ENCODE measurements around the gene ITPR2. TPM values are rescaled to one million over a fixed set of nuclear protein-coding genes. Genes with fewer than 3 reads are reported as not detected.

Gene ITPR2
- total RNA-seq, 2 donors from 2014 or later: 44.3 to 55.5 TPM

DNA sequence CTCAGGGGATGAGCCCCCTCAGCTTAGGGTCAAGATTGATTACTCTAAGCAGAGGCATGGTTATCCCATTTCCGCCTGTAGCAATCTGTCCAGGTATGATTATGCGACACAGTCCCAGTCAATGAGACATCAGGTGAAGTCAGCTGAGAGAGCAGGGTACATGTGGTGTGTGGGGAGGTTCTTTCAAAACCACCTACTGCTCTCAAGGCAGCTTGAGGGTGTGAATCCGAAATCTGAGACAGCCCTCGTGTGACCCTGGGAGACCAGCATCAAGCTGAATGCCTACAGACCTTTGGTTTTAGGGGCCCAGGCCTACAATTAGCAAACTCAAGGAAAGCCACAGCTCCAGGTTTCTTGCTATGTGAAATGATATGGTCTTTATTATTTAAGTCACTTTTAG lies 275.7 kb downstream of the ITPR2 start:
- Mint-ChIP-seq H3K9me3 (no peaks in the 10 kb centered on the region), H3K4me1 (ENCODE audit: low read depth) (no peaks in the 10 kb centered on the region), H3K4me3 (no peak overlapping the region), H3K27me3 (ENCODE audit: low read depth) (no peaks in the 10 kb centered on the region), H3K27ac (no peak overlapping the region), H3K36me3 (ENCODE audit: insufficient read depth in 2 of 2) (peaks cover 2 to 3% of the 10 kb centered on the region in 2 donors)
- DNase-seq (no peak), ATAC-seq (replicated peaks in 1 of 2) (no peak)

DNA sequence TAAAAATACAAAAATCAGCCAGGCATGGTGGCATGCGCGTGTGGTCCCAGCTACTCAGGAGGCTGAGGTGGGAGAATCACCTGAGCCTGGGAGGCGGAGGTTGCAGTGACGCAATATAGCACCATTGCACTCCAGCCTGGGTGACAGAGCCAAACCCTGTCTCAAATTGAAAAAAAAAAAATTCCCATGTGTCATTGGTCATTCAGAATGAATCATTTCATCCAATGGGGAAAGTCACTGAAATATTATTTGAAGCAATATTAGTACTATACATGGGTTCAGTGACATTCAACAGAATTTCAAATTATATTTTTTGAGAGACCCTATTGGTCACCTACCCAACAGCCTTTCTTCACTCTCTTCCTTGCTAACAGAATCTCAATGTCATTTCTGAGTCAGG lies 276.1 kb downstream of the ITPR2 start:
- DNase-seq (no peak), ATAC-seq (replicated peaks in 1 of 2) (no peak)
- no peaks in the 10 kb centered on the region for H3K4me1 Mint-ChIP-seq (ENCODE audit: low read depth)
- peaks cover 2 to 3% of the 10 kb centered on the region in 2 donors for H3K36me3 Mint-ChIP-seq (ENCODE audit: insufficient read depth in 2 of 2)
- no peak overlapping the region for H3K4me3 Mint-ChIP-seq
- no peaks in the 10 kb centered on the region for H3K27me3 Mint-ChIP-seq (ENCODE audit: low read depth)
- no peak overlapping the region for H3K27ac Mint-ChIP-seq
- H3K9me3 Mint-ChIP-seq: no peaks in the 10 kb centered on the region

DNA sequence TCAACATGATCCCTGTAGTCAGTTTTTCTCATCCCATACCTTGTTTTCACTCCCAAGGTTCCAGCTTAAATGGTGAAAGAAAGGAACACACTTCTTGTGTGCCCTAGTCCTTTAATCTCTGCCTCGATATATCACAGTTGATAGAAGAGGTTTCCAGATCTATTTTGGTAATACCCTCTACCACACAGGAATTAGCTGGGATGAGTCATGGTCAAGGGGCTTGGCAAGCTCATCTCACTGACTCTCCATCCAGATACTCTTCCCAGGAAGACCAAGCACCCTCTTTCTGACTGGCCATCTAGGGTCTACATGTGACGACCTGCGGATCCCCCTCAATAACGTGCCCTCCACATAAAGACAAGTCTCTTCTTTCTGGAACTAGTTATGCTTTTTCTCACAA lies 277.9 kb downstream of the ITPR2 start:
- ATAC-seq (replicated peaks in 1 of 2) (no peak), DNase-seq (no peak)
- no peak overlapping the region for H3K4me3 Mint-ChIP-seq
- no peaks in the 10 kb centered on the region for H3K9me3 Mint-ChIP-seq
- peaks cover 3 to 4% of the 10 kb centered on the region in 2 donors for H3K36me3 Mint-ChIP-seq (ENCODE audit: insufficient read depth in 2 of 2)
- H3K4me1 Mint-ChIP-seq (ENCODE audit: low read depth): no peaks in the 10 kb centered on the region
- no peak overlapping the region for H3K27ac Mint-ChIP-seq
- H3K27me3 Mint-ChIP-seq (ENCODE audit: low read depth): no peaks in the 10 kb centered on the region

DNA sequence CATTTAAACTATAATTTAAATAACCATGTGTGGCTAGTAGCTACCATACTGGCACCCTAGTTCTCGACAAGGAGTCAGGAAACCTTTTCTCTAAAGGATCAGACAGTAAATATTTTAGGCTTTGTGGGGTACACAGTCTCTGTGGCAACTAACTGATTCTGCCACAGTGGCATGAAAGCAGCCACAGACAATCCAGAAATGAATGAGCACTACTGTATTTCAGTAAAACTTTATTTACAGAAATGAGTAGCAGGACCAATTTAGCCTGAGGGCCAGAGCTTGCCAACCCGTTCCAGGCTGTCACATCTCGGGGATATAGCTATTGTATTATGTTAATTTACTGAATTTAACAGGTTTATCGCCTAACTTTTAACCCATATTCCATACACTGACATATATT lies 278.7 kb downstream of the ITPR2 start:
- peak in 1 of 2 donors; percentile 9 for DNase-seq
- Mint-ChIP-seq H3K4me3 (no peak overlapping the region), H3K36me3 (ENCODE audit: insufficient read depth in 2 of 2) (peaks cover 3 to 4% of the 10 kb centered on the region in 2 donors), H3K27me3 (ENCODE audit: low read depth) (no peaks in the 10 kb centered on the region), H3K27ac (no peak overlapping the region), H3K9me3 (no peaks in the 10 kb centered on the region), H3K4me1 (ENCODE audit: low read depth) (no peaks in the 10 kb centered on the region)
- peak; percentile 51 to 65 for ATAC-seq (replicated peaks in 1 of 2)

DNA sequence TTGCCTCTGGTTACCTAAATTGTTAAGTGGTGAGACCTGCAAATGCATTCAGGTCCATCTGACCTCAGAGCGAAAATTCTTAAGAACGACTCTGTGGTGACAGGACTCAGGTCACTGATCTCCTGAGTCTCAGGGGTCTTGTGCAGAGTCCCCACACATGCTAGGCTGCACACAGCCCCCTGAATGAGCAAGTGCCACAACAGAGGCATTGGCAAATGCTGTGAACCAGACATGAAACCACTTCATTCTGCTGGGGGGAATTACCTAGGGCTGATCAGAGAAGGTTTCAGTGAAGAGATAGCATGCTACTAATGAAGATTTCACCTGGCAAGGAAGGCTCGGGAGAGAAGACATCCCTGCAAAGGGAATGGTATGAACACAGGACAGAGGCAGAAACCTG lies 281.6 kb downstream of the ITPR2 start:
- Mint-ChIP-seq H3K4me1 (ENCODE audit: low read depth) (no peaks in the 10 kb centered on the region), H3K4me3 (no peak overlapping the region), H3K27me3 (ENCODE audit: low read depth) (no peaks in the 10 kb centered on the region), H3K9me3 (peaks cover 0 to 3% of the 10 kb centered on the region in 2 donors), H3K36me3 (ENCODE audit: insufficient read depth in 2 of 2) (peaks cover 7 to 10% of the 10 kb centered on the region in 2 donors), H3K27ac (no peak overlapping the region)
- DNase-seq (no peak), ATAC-seq (replicated peaks in 1 of 2) (no peak)

DNA sequence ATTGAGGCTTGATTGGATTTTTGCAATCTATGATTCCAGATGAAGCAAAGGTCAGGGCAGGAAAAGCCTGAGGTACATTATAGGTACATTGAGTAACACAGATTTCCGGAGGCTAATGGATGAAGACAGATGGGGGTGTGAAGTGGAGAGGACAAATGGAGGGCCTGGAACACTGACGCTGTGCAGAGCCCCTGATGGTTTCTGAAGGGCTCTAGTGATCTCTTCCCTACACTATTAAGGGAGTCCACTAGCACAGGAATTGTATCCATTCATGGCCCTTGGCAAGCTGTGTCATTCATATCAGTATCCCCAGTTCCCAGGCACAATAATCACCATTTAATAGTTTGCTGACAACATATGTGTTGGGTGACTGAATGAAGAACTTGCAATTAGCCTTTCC lies 284.8 kb downstream of the ITPR2 start:
- no peak for ATAC-seq (replicated peaks in 1 of 2)
- Mint-ChIP-seq H3K4me3 (no peak overlapping the region), H3K9me3 (peaks cover 0 to 5% of the 10 kb centered on the region in 2 donors), H3K36me3 (ENCODE audit: insufficient read depth in 2 of 2) (peaks cover 6 to 12% of the 10 kb centered on the region in 2 donors), H3K4me1 (ENCODE audit: low read depth) (no peaks in the 10 kb centered on the region), H3K27ac (no peak overlapping the region), H3K27me3 (ENCODE audit: low read depth) (no peaks in the 10 kb centered on the region)
- DNase-seq: no peak

DNA sequence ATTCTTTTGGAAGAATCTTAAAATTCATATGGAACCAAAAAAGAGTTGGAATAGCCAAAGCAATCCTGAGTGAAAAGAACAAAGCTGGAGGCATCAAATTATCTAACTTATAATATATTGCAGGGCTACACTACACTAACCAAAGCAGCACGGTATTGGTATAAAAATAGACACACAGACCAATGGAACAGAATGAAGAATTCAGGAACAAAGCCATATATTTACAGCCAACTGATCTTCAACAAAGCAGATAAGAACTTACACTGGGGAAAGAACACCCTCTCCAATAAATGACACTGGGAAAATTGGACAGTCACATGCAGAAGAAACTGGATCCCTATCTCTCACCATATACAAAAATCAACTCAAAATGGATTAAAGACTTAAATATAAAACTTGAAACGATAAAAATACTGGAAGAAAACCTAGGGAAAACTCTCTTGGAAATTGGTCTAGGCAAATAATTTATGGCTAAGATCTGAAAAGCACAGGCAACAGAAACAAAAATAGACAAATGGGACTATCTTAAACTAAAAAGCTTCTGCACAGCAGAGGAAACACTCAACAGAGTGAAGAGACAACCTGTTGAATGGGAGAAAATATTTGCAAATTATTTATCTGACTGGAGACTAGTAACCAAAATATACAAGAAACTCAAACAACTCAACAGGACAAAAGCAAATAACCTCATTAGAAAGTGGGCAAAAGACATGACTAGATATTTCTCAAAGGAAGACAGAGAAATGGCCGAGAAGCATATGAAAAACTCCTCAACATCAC lies 286.3 kb downstream of the ITPR2 start:
- Mint-ChIP-seq H3K4me3 (no peak overlapping the region), H3K9me3 (peaks cover 0 to 5% of the 10 kb centered on the region in 2 donors), H3K36me3 (ENCODE audit: insufficient read depth in 2 of 2) (peaks cover 6 to 12% of the 10 kb centered on the region in 2 donors), H3K4me1 (ENCODE audit: low read depth) (no peaks in the 10 kb centered on the region), H3K27me3 (ENCODE audit: low read depth) (no peaks in the 10 kb centered on the region), H3K27ac (no peak overlapping the region)
- no peak for DNase-seq
- ATAC-seq (replicated peaks in 1 of 2): no peak

DNA sequence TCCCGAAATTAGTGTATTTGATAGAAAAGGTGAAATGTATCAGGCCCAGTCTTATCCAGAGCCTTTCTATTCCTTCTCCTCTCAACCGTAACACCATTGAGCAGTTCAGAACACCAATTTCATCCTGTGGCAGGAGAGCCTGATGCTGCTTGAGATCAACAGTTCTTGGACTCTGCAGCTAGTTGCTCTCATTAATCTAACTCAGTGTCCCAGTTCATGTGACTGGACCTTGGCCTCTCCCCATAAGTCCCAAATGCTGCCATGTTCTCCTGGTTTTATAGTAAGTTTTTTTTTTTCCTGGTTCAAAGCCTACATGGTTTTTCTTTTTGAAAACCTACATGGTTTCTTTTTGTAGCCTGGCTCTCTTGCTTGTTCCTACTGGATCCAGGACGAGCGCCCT lies 293.9 kb downstream of the ITPR2 start:
- H3K4me1 Mint-ChIP-seq (ENCODE audit: low read depth): no peaks in the 10 kb centered on the region
- H3K9me3 Mint-ChIP-seq: no peaks in the 10 kb centered on the region
- no peaks in the 10 kb centered on the region for H3K27me3 Mint-ChIP-seq (ENCODE audit: low read depth)
- peaks cover 0 to 6% of the 10 kb centered on the region in 2 donors for H3K36me3 Mint-ChIP-seq (ENCODE audit: insufficient read depth in 2 of 2)
- ATAC-seq (replicated peaks in 1 of 2) (no peak), DNase-seq (no peak)
- H3K27ac Mint-ChIP-seq: peak overlapping the region; percentile 0
- no peak overlapping the region for H3K4me3 Mint-ChIP-seq

DNA sequence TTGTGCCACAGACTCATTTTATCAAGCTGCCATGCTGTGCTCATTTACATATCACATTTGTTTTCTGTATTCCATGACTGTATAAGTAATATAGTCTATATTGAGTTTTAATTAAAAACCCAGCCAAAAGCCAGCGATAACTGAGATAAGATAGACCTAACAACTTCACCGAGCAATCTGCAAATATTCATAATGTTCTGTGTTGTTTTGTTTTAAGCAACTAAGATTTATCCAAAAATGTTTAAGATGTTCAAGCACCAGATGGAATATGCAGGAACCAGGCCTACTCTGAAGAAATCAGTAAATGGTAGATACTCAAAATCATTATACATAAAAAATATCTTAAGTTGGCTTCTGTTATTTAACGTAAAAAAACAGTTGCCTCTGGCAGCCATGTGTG lies 295.3 kb downstream of the ITPR2 start:
- no peaks in the 10 kb centered on the region for H3K4me1 Mint-ChIP-seq (ENCODE audit: low read depth)
- ATAC-seq (replicated peaks in 1 of 2) (no peak), DNase-seq (no peak)
- no peak overlapping the region for H3K4me3 Mint-ChIP-seq
- H3K27me3 Mint-ChIP-seq (ENCODE audit: low read depth): no peaks in the 10 kb centered on the region
- no peak overlapping the region for H3K27ac Mint-ChIP-seq
- H3K36me3 Mint-ChIP-seq (ENCODE audit: insufficient read depth in 2 of 2): peaks cover 0 to 9% of the 10 kb centered on the region in 2 donors
- no peaks in the 10 kb centered on the region for H3K9me3 Mint-ChIP-seq

DNA sequence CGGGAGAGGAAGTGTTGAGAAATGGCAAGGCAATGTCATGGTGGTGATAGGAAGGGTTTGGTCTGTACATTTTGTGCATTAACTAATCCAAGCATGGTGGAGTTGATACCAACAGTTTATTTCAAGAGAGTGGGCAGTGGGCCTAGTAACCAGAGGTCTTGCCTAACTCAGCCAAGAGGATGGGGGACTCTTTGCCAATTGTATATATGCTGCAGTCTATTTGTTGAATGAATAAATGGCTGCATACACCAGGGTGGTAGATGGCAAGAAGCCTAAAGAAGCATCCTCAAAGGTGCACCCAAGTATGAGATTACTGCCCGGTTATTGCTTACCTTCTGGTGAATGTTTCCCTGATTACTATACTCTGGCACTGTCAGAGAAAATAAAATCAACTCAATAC lies 295.9 kb downstream of the ITPR2 start:
- Mint-ChIP-seq H3K27ac (no peak overlapping the region), H3K4me3 (no peak overlapping the region), H3K9me3 (no peaks in the 10 kb centered on the region), H3K27me3 (ENCODE audit: low read depth) (no peaks in the 10 kb centered on the region), H3K4me1 (ENCODE audit: low read depth) (no peaks in the 10 kb centered on the region), H3K36me3 (ENCODE audit: insufficient read depth in 2 of 2) (peaks cover 0 to 9% of the 10 kb centered on the region in 2 donors)
- no peak for DNase-seq
- no peak for ATAC-seq (replicated peaks in 1 of 2)

DNA sequence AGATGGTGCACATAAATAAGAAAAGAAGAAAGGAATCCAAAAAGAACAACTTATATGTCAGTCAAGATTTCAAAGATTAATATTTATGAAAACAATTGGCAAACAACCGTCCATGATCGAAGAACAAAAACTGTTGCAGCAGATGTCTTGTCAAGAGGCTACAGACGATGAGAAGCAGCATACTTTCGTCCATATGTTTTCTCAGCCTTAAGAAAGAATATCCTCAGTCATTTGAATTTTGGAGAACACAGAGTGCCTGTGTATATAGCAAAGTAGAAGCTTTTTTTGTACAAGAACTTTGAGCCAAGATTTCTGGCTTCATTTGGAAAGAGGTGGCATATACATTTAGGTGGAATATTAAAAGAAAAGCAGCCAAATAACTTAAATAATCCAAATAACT lies 297.2 kb downstream of the ITPR2 start:
- DNase-seq: no peak
- ATAC-seq (replicated peaks in 1 of 2): no peak
- Mint-ChIP-seq H3K36me3 (ENCODE audit: insufficient read depth in 2 of 2) (peaks cover 0 to 9% of the 10 kb centered on the region in 2 donors), H3K9me3 (no peaks in the 10 kb centered on the region), H3K27me3 (ENCODE audit: low read depth) (no peaks in the 10 kb centered on the region), H3K4me3 (no peak overlapping the region), H3K4me1 (ENCODE audit: low read depth) (no peaks in the 10 kb centered on the region), H3K27ac (no peak overlapping the region)

DNA sequence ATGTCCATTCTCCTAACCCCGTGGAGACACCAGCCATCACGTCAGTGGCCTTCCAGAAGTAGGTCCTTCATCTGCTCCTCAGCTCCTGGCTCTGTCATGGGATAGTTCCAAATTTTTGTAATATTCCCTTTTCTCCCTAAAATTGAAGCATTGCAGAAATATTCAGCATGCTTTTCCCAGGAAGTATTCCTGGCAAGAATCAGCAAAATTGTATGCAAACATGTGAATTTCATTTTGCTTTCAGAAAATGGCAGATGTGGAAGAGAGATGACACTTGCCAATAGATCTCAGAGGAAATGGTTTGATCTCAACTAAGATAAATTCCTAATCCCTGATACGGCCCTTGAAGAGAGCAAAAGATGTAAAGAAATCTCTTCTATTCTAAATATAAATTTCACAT lies 298.9 kb downstream of the ITPR2 start:
- Mint-ChIP-seq H3K4me1 (ENCODE audit: low read depth) (no peaks in the 10 kb centered on the region), H3K36me3 (ENCODE audit: insufficient read depth in 2 of 2) (peaks cover 4 to 12% of the 10 kb centered on the region in 2 donors), H3K4me3 (no peak overlapping the region), H3K27me3 (ENCODE audit: low read depth) (no peaks in the 10 kb centered on the region), H3K9me3 (peaks cover 0 to 1% of the 10 kb centered on the region in 2 donors), H3K27ac (no peak overlapping the region)
- no peak for DNase-seq
- no peak for ATAC-seq (replicated peaks in 1 of 2)

DNA sequence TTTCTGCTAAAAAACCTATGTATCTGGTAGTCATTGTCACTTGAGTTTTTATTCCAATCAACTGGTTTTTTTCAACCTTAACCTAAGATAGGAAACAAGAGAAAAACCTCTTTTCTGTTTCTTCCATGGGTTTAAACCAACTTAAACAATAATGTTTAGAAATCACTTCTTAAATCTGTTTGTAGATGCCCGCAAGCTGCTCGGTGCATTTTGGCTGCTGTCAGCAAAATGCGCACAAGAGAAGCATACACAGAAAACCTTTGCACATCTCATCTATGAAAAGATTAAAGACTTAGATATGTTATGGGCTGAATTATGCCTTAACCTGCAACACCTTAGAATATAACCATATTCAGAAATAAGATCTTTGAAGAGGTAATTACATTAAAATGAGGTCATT lies 299.8 kb downstream of the ITPR2 start:
- ATAC-seq (replicated peaks in 1 of 2): no peak
- Mint-ChIP-seq H3K27me3 (ENCODE audit: low read depth) (no peaks in the 10 kb centered on the region), H3K36me3 (ENCODE audit: insufficient read depth in 2 of 2) (peaks cover 9 to 17% of the 10 kb centered on the region in 2 donors), H3K4me1 (ENCODE audit: low read depth) (no peaks in the 10 kb centered on the region), H3K9me3 (peaks cover 3 to 7% of the 10 kb centered on the region in 2 donors), H3K27ac (no peak overlapping the region), H3K4me3 (no peak overlapping the region)
- DNase-seq: no peak

DNA sequence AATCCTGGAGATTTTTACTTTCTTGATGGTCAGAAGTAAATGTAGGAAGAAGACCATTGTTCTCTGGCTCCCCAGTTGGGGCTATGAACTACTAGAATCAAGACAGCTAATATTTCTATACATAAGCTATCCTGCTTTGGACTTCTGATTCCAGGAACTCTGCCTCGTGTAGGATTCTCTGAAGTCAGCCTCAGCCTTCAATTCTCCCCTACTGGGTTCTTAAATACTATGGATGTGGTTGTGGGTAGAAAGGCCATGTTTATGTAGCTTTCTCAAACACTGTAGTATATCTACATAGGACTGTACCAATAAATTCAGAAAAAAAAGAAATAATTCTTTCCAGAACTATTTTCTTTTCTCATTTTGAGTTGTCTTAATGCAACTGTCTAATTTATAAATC lies 302.5 kb downstream of the ITPR2 start:
- H3K4me3 Mint-ChIP-seq: no peak overlapping the region
- ATAC-seq (replicated peaks in 1 of 2) (no peak), DNase-seq (no peak)
- no peaks in the 10 kb centered on the region for H3K4me1 Mint-ChIP-seq (ENCODE audit: low read depth)
- peaks cover 15 to 25% of the 10 kb centered on the region in 2 donors for H3K36me3 Mint-ChIP-seq (ENCODE audit: insufficient read depth in 2 of 2)
- no peak overlapping the region for H3K27ac Mint-ChIP-seq
- no peaks in the 10 kb centered on the region for H3K27me3 Mint-ChIP-seq (ENCODE audit: low read depth)
- peaks cover 13 to 15% of the 10 kb centered on the region in 2 donors for H3K9me3 Mint-ChIP-seq
